Dedifferentiated amniotic fluid mesenchymal stem cell (primary cell): ENCODE measurements around the gene TMEM19.

Experiments used
- DNase-seq: peaks from one replicate; pipeline ENCODE4 v3.0.0-alpha.2; 2016; ENCODE audit errors: extremely low spot score

Gene TMEM19

GRCh38 chr12:71718611-71719010 lies 32.7 kb downstream of the TMEM19 start:
- DNase-seq: no peak

- no peak for DNase-seq
Observed at GRCh38 chr12:71719647-71720370, 33.9 kb downstream of the TMEM19 start.

- DNase-seq: no peak
Observed at GRCh38 chr12:71721783-71722505, 36.1 kb downstream of the TMEM19 start.

GRCh38 chr12:71725011-71725410 lies 39.1 kb downstream of the TMEM19 start:
- DNase-seq: no peak

- no peak for DNase-seq
Observed at GRCh38 chr12:71726548-71726947, 40.7 kb downstream of the TMEM19 start.

- no peak for DNase-seq
Observed at GRCh38 chr12:71727958-71728357, 42.1 kb downstream of the TMEM19 start.

- no peak for DNase-seq
Observed at GRCh38 chr12:71730936-71731335, 45.1 kb downstream of the TMEM19 start.

- DNase-seq: no peak
Observed at GRCh38 chr12:71731439-71732356, 45.8 kb downstream of the TMEM19 start.

- no peak for DNase-seq
Observed at GRCh38 chr12:71732357-71732712, 46.5 kb downstream of the TMEM19 start.

- no peak for DNase-seq
Observed at GRCh38 chr12:71737197-71737596, 51.3 kb downstream of the TMEM19 start.

- no peak for DNase-seq
Observed at GRCh38 chr12:71742998-71743397, 57.1 kb downstream of the TMEM19 start.

- DNase-seq: no peak
Observed at GRCh38 chr12:71744522-71745300, 58.8 kb downstream of the TMEM19 start.

GRCh38 chr12:71746974-71747611 lies 61.2 kb downstream of the TMEM19 start:
- peak; percentile 69 for DNase-seq

- DNase-seq: no peak
Observed at GRCh38 chr12:71748081-71748850, 62.4 kb downstream of the TMEM19 start.

GRCh38 chr12:71749666-71750065 lies 63.8 kb downstream of the TMEM19 start:
- no peak for DNase-seq

GRCh38 chr12:71752891-71753290 lies 67.0 kb downstream of the TMEM19 start:
- no peak for DNase-seq
